Suprapubic skin (tissue), 4 donors: Measurements from ENCODE around the gene SYNPO2. TPM values are rescaled to one million over a fixed set of nuclear protein-coding genes. Genes with fewer than 3 reads are reported as not detected.
"Not testable (repeated sequence)": the region's sequence is repeated elsewhere in the genome, so short reads cannot be mapped to it uniquely, and the experiment has no call there.

Experiments
- DNase-seq, 2 donors: peaks; one replicate each; pipeline ENCODE4 v3.0.0-alpha.2; 2019; ENCODE audit warnings: low spot score in 2 of 2
- H3K27ac ChIP-seq: fragments of 200-600 bp; sonication (generic); one replicate; pipeline ENCODE4 v1.5.1; 2019
- H3K27me3 ChIP-seq: fragments of 200-600 bp; sonication (generic); one replicate; pipeline ENCODE4 v1.5.1; 2019
- H3K36me3 ChIP-seq: fragments of 200-600 bp; sonication (generic); one replicate; pipeline ENCODE4 v1.5.1; 2019
- H3K4me1 ChIP-seq: fragments of 200-600 bp; sonication (generic); one replicate; pipeline ENCODE4 v1.5.1; 2019
- H3K4me3 ChIP-seq: fragments of 200-600 bp; sonication (generic); one replicate; pipeline ENCODE4 v1.5.1; 2019; ENCODE audit warnings: mild to moderate bottlenecking
- H3K9me3 ChIP-seq: fragments of 200-600 bp; sonication (generic); one replicate; pipeline ENCODE4 v1.5.1; 2019
- EP300 ChIP-seq: sonication (generic); formaldehyde crosslinking; IDR thresholded peaks from one replicate; pipeline ENCODE4 v1.6.1; 2017; ENCODE audit warnings: antibody characterized with exemption
- POLR2A ChIP-seq, 2 donors: fragments of 450-650 bp; IDR thresholded peaks; one replicate each; pipeline ENCODE4 v1.6.1; 2017; ENCODE audit warnings: antibody characterized with exemption in 2 of 2, mild to moderate bottlenecking in 2 of 2, moderate library complexity in 2 of 2
- POLR2AphosphoS5 ChIP-seq, 3 donors: sonication (generic); formaldehyde crosslinking; IDR thresholded peaks; one replicate each; pipeline ENCODE4 v1.6.1; 2017; ENCODE audit warnings: antibody characterized with exemption in 3 of 3
- WGBS: methylation state at CpG from one replicate; pipeline ENCODE4 v1.1.5; 2018; 5-methylcytosine and 5-hydroxymethylcytosine counted together
- total RNA-seq, 4 donors: library from RNA; depleted of rRNA; stranded (reverse); fragments of >200 nt; gene quantifications; one replicate each; pipeline ENCODE4 v1.1.0, GENCODE V29; 2016
- TF ChIP-seq, protein P1 (sequence below), 2 donors: fragments of 200-600 bp in 1 of 2; fragments of 450-650 bp in 1 of 2; sonication (generic) in 1 of 2; IDR thresholded peaks; one replicate each; pipeline ENCODE4 v1.5.1; 2016 to 2019; ENCODE audit warnings: antibody characterized with exemption in 2 of 2, mild to moderate bottlenecking in 1 of 2, moderate library complexity in 1 of 2

Gene SYNPO2
- total RNA-seq, 4 donors from 2014 or later, result 14.3 to 33.6 (median 19.1) TPM

DNA sequence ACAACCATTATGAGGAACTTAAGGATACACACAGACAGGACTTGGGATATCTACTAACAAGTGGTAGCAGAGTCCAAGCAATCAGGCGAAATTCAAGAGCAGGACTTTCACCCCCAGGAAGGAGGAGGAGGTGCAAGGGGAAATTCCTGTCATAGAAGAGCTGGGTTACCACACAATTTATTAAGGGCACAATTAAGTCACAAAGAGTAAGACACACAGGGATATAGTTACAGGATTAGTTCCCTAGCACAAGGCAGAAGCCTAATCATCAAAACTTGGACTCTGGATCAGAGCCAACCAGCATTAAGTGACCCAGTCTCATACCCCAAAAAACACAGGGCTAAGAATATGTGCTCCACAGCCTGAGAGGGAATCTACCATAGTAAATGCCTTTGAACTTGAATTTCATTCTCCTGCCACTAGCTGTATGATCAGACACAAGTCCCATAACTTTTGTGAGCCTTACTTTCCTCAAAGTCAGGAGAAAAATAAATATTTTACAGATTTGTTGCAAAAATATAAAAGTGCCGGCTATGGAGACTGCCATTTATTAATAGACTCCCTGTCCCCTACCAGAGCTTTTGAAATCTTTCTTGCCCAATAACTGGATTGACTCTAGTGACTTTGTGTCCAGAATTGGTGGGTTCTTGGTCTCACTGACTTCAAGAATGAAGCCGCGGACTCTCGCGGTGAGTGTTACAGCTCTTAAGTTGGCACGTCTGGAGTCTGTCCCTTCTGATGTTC, 87.0 kb downstream of the SYNPO2 start:
- TF ChIP-seq EP300 (no peak), POLR2A (IDR thresholded peaks at IDR 0.05) (no peak), POLR2AphosphoS5 (IDR thresholded peaks at IDR 0.05) (no peak)
- TF ChIP-seq, protein P1, sequence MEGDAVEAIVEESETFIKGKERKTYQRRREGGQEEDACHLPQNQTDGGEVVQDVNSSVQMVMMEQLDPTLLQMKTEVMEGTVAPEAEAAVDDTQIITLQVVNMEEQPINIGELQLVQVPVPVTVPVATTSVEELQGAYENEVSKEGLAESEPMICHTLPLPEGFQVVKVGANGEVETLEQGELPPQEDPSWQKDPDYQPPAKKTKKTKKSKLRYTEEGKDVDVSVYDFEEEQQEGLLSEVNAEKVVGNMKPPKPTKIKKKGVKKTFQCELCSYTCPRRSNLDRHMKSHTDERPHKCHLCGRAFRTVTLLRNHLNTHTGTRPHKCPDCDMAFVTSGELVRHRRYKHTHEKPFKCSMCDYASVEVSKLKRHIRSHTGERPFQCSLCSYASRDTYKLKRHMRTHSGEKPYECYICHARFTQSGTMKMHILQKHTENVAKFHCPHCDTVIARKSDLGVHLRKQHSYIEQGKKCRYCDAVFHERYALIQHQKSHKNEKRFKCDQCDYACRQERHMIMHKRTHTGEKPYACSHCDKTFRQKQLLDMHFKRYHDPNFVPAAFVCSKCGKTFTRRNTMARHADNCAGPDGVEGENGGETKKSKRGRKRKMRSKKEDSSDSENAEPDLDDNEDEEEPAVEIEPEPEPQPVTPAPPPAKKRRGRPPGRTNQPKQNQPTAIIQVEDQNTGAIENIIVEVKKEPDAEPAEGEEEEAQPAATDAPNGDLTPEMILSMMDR (IDR thresholded peaks at IDR 0.05), result no peak
- H3K36me3 ChIP-seq, result no peaks in the 10 kb centered on the region
- DNase-seq, result no peak
- no peaks in the 10 kb centered on the region for H3K4me1 ChIP-seq
- H3K27me3 ChIP-seq, result no peaks in the 10 kb centered on the region
- no peak overlapping the region for H3K4me3 ChIP-seq
- H3K9me3 ChIP-seq, result no peaks in the 10 kb centered on the region
- WGBS, result 93% methylated on average over 7 of the region's 7 CpGs
- H3K27ac ChIP-seq, result no peak overlapping the region

DNA sequence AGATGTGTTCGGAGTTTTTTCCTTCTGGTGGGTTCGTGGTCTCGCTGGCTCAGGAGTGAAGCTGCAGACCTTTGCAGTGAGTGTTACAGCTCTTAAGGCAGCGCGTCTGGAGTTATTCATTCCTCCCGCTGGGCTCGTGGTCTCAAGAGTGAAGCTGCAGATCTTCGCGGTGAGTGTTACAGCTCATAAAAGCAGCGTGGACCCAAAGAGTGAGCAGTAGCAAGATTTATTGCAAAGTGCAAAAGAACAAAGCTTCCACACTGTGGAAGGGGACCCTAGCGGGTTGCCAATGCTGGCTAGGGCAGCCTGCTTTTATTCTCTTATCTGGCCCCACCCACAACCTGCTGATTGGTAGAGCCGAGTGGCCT, 87.5 kb downstream of the SYNPO2 start:
- H3K4me3 ChIP-seq, H3K36me3 ChIP-seq, DNase-seq, H3K9me3 ChIP-seq, H3K4me1 ChIP-seq, H3K27ac ChIP-seq, H3K27me3 ChIP-seq: not testable (repeated sequence)
- WGBS, result 92% methylated on average over 12 of the region's 12 CpGs

DNA sequence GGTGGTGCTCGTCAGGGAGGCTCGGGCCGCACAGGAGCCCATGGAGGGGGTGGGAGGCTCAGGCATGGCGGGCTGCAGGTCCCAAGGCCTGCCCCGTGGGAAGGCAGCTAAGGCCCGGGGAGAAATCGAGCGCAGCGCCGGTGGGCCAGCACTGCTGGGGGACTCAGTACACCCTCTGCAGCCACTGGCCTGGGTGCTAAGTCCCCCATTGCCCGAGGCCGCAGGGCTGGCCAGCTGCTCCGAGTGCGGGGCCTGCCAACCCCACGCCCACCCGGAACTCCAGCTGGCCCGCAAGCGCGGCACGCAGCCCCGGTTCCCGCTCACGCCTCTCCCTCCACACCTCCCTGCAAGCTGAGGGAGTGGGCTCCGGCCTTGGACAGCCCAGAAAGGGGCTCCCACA, 88.4 kb downstream of the SYNPO2 start:
- H3K27ac ChIP-seq, H3K4me3 ChIP-seq, H3K27me3 ChIP-seq, H3K9me3 ChIP-seq, DNase-seq, H3K4me1 ChIP-seq, H3K36me3 ChIP-seq: not testable (repeated sequence)
- 92% methylated on average over 17 of the region's 24 CpGs for WGBS

DNA sequence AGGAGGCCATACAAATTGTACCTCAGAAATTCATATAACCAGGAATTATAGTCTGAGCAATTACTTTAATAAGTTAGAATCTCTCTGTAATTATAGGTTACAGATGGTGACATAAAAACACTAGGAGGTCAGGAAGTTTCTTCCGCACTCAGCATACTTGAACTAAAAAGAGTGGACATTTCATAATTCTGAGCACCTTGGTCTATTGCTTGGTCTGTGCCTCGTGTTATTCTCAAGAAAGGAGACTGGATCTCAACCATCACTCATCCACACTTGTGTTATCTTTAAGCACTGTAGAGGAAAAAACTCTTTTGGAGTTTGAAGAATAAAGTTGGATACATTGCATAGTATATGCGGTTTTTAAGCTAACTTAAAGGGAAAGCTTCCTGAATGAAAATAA, 91.1 kb downstream of the SYNPO2 start:
- Histone ChIP-seq H3K27me3 (no peaks in the 10 kb centered on the region), H3K27ac (no peak overlapping the region)
- 82% methylated on average over 3 of the region's 3 CpGs for WGBS

DNA sequence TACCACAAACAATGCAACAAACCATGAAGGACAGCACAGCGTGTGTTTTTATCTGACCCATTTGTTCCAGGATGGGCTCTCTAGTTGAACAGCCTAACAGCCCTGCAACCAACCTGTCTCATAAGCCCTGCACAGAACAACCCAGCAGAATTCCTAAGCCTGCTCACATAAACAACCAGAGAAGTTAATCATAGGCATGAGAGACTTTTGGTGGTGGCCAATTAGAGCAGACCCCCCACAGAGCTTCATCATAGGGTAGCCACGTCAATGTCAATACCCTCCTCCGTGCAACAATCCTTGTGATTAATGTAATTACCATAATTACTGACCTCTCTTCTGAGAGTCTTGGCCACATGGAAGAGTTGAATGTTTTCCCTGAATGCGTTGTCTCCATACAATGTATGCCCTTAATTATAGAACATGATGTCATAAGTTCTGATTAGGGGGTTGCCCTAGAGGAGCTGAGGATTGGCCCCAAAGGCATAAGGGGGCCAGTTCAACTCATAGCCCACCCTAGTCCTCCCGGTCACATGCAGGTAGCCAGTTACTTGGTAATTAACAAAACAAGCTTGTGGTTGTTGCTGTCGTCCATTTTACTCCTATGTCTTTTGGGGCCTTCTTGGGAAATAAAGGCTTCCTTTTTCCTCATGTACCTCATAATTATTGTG, 92.7 kb downstream of the SYNPO2 start:
- Histone ChIP-seq H3K4me1 (peaks cover 10% of the 10 kb centered on the region), H3K36me3 (no peaks in the 10 kb centered on the region), H3K27ac (no peak overlapping the region), H3K9me3 (no peaks in the 10 kb centered on the region), H3K4me3 (no peak overlapping the region), H3K27me3 (no peaks in the 10 kb centered on the region)
- WGBS, result 62% methylated on average over 6 of the region's 6 CpGs
- DNase-seq, result no peak
- TF ChIP-seq POLR2A (IDR thresholded peaks at IDR 0.05) (no peak), POLR2AphosphoS5 (IDR thresholded peaks at IDR 0.05) (no peak), EP300 (no peak)
- TF ChIP-seq, protein P1 (IDR thresholded peaks at IDR 0.05), result no peak

More for the DNA sequence above, 91.1 kb downstream of the SYNPO2 start:
- TF ChIP-seq POLR2AphosphoS5 (IDR thresholded peaks at IDR 0.05), result no peak
- TF ChIP-seq, protein P1 (IDR thresholded peaks at IDR 0.05), result no peak
- no peak for TF ChIP-seq POLR2A (IDR thresholded peaks at IDR 0.05)
- no peak for TF ChIP-seq EP300
- Histone ChIP-seq H3K4me3 (no peak overlapping the region), H3K4me1 (peaks cover 10% of the 10 kb centered on the region), H3K36me3 (no peaks in the 10 kb centered on the region), H3K9me3 (no peaks in the 10 kb centered on the region)
- DNase-seq, result no peak

DNA sequence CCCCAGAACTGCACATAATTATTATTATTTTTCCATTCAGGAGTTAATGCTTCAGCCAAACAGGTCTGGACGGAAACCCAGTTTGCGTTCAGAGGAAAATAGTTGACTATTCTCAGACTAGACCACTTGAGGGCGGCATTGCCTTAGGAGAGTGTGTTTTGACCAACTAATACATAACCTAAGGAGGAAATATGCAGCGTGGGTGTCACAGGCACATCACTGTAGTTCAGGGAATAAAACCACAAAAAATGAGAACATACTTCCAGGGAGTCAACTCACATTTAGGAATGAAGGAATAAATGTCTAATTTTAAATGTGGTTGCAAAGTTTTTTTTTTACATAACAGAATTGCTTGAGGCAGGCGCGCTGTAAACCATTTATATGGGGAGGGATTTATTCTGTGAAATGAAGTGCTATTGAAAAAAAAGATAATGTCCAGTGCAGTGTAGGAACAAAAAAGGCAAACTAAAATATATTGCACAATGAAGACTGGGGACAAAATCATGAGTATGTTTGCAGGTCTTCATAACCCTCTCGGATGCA, 93.3 kb downstream of the SYNPO2 start:
- 33% methylated on average over 7 of the region's 7 CpGs for WGBS

More for the DNA sequence above, 93.3 kb downstream of the SYNPO2 start:
- H3K27ac ChIP-seq, result no peak overlapping the region
- no peaks in the 10 kb centered on the region for H3K27me3 ChIP-seq
- H3K9me3 ChIP-seq, result no peaks in the 10 kb centered on the region
- H3K4me3 ChIP-seq, result no peak overlapping the region
- peak in 1 of 2 donors; percentile 70 for DNase-seq
- no peaks in the 10 kb centered on the region for H3K36me3 ChIP-seq
- H3K4me1 ChIP-seq, result peaks cover 10% of the 10 kb centered on the region
- TF ChIP-seq POLR2AphosphoS5 (IDR thresholded peaks at IDR 0.05), result no peak
- TF ChIP-seq, protein P1 (IDR thresholded peaks at IDR 0.05), result peak; percentile 62 to 72
- TF ChIP-seq POLR2A (IDR thresholded peaks at IDR 0.05), result no peak
